ENCODE measurements around the gene MAST3.
"Not testable (repeated sequence)": the region's sequence is repeated elsewhere in the genome, so short reads cannot be mapped to it uniquely, and the experiment has no call there.

Gene MAST3

DNA sequence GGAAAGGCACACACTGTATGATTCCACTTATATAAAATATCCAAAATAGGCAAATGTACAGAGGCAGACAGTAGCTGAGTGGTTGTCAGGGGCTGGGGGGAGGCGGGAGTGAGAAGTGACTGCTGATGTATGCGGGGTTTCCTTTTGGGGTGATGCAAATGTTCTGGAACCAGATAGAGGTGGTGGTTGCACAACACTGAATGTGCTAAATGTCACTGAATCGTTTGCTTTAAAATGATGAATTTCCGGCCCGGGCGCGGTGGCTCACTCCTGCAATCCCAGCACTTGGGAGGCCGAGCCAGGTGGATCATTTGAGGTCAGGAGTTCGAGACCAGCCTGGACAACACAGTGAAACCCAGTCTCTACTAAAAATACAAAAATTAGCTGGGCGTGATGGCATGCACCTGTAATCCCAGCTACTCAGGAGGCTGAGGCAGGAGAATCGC is 8.5 kb upstream of the MAST3 start:
- not testable (repeated sequence) for DNase-seq

DNA sequence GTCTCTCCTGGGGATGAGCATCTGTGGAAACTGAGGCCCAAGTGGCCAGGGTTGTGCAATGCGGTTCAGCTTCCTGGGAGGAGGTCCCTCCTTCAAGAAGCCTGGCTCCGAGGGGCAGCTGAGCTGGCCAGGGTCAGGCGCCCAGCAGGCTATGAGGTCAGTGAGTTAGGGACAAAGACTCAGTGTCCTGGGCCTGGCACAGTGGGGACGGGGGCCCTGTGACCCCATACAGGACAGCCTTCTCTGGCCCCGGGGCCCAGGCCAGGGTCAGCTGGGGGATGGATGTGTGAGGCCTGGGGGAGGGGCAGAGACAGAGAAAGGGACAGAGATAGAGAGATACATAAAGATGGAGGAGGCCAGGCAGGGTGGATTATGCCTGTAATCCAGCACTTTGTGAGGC is 7.9 kb upstream of the MAST3 start:
- DNase-seq, result no peak

DNA sequence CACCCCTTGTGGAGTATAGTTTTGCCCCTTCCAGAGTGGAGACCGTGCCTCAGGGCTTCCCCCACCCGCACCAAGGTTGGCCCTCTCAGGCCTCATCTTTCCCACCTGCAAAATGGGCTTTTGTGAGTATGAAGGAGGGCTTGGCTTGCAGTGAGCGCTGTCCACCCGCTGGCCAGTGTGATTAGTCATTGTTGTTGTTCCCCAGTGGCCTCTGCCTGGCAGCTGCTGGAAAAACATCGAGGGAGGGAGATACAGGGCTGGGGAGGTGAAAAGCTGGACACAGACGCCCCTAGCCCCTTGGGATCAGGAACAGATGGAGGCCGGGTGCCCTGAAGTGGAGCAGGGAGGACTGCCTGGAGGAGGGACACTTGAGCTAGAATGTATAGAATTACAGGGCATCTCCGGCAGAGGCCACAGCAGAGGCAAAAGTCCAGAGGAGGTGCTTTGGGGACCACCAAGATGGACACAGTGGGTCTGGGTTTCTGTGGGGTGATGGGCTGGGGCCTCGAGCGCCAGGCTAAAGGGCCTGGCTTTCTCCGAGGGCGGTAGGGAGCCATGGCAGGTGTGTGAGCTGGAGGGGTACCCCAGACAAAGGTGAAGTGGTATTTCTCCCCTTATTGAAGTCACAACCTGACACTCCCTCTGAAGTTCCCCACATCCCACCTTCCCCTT is 6.9 kb upstream of the MAST3 start:
- DNase-seq, result no peak

DNA sequence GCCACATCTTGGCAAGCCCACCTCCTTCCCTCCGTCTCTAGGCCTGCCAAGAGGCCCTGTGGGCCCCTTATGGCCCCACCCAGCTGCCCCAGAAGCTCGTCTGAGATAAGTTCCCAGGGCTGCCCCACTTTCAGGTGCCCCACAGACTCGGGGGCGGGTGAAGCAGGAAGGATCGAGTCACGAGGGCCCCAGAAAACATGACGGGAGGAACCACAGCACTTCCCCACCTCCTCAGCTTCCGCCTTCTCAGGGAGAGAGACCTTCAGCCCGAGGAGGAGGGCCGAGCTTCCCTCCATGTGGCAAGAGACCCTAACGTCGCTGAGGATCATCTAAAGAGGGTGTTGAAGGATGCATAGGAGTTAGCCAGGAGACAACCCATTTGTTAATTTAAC is 6.4 kb upstream of the MAST3 start:
- peak; percentile 28 for DNase-seq

DNA sequence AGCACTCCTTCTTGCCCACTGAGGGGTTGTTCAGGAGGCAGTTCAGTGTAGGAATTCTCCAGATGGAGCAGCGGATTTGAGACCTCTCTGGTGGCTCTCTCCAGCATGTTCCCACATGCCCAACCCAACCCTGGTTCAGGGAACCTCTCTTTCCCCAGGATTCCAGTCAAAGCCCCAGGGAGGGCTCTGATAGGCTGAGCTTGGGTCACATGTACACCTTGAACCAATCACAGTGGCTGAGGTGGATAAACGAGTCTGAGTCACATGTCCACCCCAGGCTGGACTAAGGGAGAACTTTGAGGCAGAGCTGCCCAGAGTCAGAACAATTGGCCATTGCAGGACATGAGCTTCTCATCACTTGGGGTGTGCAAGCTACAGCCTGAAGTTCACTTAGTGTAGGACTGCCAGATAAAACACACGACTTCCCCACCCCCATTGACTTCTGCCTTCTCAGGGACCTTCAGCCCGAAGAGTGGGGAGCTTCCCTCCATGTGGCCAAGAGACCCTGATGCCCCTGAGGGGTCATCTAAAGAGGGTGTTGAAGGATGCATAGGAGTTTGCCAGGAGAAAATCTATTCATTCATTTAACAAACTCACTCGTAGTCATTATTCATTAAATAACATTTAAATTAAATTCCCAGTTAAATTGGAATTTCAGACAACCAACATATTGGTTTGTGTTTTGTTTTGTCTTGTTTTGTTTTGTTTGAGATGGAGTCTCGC is 4.0 kb upstream of the MAST3 start:
- DNase-seq, result no peak

DNA sequence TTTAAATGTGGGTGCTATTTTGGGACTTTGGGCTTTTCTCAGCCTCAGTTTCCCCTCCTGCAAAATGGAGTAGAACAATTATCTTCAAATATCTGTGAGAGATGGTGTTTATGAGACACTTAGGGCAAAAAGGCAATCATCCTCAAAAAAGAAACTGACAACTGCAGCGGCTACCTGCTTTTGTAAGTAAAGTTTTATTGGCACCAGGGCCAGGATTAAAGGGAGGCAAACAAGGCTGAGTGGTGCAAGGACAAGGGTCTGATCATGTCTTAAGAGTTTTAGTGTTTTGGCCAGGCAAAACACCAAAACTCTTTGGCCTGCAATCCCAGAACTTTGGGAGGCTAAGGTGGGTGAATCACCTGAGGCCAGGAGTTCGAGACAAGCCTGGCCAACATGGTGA is 1.3 kb upstream of the MAST3 start:
- no peak for DNase-seq

DNA sequence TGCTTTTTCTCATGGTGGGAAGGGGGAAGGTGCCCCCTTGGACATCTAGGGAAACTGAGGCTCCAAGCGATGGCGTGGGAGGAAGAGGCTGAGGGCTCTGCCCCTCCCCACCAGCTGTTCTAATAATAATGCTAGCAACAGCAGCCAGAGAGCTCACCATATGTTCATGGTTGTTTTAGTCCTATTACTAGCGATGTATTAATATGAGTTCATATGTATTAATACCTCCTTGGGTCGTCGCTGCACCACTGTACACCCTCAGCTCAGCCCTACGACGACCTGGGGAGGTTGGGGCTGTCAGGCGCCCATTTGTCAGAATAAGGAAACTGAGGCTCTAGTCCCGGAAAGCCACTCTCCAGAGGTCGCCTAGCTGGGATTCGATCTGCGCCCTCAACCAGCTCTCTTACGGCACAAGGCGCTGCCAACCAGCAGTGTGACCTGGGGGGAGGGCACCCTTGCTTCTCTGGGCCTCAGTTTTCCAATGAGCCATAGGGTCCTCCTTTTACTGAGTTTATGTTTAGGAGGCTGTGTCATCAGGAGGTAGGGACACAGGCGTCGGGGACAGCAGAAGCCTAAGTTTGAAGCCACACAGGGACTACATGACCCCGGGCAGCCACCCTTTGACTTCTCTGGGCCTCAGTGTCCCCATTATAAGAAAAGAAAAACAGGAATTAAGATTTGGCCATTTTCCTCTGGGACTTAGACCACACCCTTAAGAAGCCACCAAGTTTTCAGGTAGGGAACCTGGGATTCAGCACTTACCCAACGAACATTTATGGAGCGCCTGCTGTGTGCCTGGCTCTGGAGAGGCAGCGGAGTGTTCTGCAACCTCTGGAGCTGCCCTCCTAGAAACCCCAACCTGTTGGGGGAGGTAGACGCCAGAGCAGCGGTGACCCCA is 664 bp downstream of the MAST3 start:
- DNase-seq, result no peak

DNA sequence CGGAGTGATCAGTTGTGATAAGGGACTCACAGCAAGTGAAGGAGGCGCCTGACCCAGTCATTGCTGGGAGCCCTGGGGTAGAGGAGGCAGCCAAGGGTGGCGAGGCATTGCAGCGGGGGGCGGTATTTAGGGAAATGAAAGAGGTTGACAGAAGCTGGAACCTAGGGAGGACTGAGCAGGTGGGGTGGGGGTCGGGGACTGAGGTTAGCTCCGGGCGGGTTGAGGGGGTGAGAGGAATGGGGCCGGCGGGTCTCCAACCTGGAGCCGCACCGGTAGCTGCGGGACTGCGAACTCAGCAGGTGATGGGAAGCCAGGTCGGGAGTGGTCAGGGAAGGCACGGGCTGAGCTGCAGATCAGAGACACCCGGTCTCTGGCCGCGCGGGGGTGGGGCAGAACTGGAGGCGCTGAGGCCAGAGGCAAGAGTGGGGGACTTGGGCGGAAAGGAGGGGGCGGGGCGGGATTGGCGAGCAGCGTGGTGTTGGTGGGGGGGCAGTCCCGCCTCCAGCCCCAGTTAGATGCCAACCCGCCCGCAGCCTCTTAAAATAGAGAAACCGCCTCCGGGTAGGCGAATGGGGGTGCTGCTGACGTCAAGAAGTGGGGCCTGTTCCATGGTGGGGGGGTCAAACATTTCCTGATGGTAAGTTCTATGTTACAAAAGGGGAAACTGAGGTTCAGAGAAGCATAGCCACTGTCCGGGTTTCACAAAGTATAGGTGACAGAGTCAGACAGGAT is 1.5 kb downstream of the MAST3 start:
- no peak for DNase-seq

DNA sequence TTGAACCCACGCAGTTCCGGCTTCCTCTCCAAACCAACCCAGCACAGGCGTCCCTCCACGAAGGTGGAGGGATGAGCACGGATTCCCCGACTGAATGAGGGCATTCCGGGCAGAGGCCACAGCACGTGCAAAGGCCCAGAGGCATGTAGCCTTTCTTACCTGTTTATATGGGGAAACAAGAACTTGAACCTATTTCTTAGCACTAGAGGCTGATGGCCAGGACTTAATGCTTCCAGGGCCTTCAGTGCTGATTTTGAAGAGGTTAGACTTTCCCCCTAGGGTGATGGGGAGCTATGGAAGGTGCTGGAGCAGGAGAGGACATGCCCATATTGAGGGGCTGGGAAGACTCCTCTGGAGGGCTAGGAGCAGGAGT is 2.0 kb downstream of the MAST3 start:
- DNase-seq, result no peak

DNA sequence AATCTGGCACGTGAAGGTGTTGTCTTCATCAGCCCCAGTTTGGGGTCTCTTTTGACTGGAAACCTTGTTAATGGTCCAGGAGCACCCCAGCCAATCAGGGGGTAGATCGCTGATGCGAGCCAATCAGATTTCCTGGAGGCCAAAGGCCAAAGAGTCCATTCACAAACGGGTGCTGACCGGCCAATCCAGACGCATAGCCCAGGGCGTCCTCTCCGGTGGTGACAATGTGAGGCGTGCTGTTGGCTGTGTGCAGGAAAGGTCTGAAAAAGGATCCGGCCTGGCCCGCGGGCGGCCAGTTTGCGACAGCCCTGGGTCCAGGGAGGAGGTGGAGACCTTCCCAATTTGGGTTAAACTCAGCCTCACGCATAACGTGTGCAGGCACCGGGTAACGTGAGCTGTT is 3.1 kb downstream of the MAST3 start:
- DNase-seq, result no peak

DNA sequence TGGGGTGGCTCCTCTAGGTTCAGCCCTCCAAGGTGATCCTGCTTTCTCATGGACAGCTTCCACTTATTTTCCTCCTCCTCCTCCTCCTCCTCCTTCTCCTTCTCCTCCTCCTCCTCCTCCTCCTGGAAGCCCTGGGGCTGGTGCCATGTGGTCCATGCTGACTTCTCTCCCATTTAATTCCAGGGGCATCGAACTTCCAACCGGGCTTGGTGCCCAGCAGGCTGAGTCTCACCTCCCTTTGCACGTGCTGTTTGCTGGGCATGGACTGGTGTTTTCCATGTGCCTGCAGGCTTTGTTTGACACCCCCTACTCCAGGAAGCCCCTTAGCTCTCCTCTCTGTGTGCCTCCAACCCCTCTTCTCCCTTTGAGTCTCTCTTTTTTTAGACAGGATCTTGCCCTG is 3.7 kb downstream of the MAST3 start:
- no peak for DNase-seq

DNA sequence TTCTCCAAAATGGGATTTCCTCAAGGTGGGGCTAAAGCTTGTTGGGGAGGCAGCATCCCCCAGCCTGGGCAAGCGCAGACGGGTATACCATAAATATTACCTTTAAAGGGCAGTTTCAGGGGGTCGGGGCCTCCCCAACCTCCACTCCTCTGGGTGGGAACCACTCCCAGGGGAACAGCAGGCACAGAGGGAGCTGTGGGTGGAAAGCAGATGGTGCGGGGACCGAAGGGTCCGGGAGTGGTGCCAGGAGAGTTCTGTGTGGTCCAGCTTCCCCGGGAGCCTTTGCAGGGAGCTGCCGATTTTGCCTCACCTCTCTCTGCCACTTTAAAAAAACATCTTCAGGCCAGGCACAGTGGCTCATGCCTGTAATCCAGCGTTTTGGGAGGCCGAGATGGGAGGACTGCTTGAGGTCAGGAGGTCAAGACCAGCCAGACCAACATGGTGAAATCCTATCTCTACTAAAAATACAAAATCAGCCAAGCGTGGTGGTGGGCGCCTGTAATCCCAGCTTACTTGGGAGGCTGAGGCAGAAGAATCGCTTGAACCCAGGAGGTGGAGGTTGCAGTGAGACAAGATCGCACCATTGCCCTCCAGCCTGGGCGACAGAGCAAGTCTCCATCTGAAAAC is 5.5 kb downstream of the MAST3 start:
- no peak for DNase-seq

DNA sequence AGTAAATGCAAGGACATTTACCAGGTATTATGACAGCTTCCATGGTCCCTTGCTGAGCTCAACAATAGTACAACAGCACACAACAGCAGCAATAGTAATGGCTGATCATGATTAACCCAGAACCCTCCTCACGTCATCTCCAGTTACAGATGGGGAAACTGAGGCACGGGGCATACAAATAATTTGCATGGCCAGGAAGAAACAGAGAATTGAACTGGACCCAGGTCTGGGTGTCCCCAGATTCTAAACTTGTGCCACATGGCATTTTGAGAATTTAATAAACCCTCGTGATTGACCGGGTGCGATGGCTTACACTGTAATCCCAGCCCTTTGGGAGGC is 7.2 kb downstream of the MAST3 start:
- DNase-seq, result no peak

DNA sequence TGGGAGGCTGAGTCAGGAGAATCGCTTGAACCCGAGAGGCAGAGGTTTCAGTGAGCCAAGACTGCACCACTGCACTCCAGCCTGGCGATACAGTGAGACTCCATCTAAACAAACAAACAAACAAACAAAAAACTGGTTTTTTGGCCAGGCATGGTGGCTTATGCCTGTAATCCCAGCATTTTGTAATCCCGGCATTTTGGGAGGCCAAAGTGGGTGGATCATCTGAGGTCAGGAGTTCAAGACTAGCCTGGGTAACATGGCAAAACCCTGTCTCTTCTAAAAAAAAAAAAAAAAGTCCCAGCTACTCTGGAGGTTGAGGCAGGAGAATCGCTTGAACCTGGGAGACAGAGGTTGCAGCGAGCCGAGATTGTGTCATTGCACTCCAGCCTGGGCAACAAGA is 7.7 kb downstream of the MAST3 start:
- not testable (repeated sequence) for DNase-seq

DNA sequence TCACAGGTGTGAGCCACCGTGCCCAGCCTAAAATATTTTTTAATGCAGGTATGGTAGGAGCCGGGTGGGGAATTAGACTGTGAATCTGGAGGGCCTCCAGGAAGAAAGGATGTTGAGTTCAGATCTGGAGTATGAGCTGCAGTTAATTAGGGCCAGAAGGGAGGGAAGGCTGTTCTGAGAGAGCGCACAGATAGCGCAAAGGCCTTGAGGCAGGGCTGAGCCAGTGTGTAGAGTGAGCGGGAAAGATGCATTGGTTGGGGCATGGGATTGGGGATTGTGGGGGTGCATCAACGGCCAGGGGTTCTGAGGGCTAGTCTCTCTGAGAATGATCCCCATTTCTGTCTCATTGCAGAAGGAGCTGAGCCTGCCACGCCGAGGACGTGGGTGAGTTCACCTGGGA is 9.7 kb downstream of the MAST3 start:
- DNase-seq, result no peak

DNA sequence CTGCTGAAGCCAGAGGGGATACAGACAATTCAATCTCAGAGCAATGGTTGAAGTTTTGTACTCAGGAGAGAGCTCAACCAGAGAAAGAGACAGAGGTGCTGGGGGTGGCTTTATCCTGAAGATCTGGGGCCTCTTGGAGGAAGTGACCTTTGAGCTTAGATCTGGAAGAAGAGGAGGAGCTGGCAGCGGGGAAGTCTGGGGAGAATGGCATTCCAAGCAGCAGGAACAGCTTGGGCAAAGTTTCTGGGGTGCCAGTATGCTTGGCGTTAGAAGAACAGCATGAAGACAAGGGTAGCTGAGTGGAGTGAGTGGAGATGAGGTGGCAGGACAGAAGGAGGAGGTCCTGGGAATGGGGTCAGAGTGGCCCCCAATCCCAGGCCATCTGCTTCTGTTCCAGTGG is 11.3 kb downstream of the MAST3 start:
- no peak for DNase-seq

DNA sequence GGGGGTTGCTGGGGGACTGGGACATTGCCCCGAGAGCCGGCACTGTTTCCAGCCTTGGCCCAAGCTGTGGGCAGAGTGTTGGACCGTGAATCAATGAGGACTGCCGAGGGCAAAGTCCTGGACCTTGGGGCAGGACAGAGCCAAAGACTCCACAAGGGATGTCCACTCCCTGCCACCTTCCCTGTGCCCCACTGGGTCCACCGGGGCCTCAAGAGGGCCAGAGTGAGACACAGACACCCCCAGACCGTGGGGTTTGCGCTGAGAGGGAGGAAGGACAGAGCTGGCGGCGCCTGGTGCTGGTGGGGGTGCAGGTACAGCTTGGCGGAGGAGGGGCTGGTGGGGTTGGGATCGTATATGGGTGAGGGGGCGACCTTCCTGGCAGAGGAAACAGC is 11.8 kb downstream of the MAST3 start:
- no peak for DNase-seq

DNA sequence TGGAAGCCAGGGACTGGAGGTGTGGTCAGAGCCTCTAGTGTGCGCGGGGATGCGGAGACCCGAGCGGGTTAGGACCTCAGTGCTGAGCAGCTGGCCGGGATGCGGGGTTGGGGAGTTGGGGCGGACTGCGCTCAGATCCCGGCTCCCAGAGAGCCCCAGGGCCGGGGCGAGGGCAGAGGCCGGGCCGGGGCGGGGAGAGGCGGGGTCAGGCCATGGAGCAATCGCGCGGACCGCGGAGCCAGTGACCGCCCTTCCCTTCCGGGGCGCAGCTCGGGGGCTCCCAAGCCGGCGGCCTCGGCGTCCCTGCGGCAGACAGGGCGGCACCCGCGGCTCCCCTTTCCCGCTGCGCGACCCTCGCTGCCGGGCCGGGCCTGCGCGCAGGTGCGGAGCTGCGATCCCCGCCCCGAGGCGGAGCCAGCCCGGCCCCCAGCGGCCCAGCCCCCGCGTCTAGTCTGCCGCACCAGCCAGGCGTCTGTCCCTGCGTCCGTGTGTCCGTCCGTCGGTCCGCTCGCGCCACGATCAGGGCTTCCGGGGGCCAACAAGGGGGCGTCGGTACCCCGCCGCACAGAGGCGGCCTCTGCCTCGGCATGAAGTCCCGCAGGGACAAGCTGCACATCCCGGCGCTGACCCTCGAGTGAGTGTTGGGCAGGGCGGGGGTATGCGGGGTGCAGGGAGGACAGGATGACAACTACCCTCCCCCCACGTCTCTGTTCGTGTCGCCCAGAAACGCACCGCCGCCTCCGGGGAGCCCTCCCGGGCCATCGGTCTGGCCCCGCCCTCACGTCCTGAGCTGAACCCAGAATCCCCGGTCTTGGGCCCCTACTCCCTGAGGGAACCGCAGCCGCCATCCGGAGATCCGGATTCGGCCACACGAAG is 12.4 kb downstream of the MAST3 start:
- no peak for DNase-seq

DNA sequence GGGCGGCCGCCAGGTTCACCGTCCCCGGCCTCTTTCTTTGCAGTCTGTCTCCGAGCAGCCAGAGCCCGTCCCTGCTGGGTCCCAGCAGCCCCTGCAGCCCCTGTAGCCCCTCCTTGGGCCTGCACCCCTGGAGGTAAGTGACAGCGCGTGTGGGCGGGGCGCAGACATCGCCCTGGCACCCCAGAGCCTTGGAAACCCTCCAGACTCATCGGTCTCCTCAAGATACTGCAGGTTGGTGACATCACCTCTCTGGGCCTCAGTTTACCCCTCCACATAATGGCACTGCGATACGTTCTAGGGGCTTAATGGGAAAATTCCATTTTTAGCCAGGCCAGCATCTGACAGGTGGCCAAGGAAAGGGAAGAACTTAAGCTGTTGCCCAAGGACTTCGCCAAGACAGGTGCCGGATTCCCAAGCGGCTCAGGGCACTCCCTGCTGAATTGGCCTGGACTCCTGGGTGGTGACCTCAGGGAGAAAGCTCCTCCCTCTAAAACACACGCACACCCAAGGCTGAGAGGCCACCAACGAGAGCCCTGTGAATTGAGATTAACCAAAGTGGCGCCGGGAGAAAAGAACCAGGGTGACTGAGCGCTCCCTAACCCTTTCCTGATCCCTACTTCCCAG is 13.1 kb downstream of the MAST3 start:
- no peak for DNase-seq

DNA sequence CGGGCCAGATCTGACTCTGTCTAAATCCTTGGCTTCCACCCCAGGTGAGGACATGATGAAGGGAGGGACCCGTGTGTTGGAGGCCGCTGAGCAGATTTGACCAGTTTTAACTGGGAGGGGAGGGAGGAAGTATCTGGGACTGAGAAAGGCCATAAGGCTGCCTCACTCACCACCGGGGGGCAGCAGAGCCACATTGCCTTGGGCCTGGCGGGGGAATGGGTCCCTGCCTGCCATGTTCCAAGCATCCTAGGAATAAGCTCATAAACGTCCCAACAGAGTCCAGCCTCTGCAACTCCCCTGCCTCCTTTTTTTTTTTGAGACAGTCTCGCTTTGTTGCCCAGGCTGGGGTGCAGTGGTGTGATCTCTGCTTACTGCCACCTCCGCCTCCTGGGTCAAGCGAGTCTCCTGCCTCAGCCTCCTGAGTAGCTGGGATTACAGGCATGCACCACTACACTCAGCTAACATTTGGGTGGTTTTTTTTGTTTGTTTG is 15.5 kb downstream of the MAST3 start:
- peak; percentile 48 for DNase-seq

DNA sequence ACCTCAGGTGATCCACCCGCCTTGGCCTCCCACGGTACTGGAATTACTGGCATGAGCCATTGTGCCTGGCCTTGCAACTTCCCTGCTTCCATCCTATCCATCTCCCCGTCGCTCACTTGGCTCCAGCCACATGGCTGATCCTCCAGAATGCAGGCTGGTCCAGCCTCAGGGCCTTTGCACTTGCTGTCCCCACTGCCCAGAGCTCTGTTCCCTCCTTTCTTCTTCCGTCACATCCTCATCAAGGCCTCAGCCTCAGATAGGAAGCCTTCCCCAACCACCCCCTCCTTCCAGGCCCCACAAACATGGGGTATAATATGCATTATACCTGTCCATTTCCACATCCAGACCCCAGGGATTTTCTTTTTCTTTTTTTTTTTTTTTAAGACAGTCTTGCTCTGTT is 16.2 kb downstream of the MAST3 start:
- DNase-seq, result no peak
